Head of caudate nucleus (tissue), 42 donors: ENCODE data around the gene GSC2.

Experiments used
- DNase-seq, 42 donors: peaks; one replicate each; pipeline versions ENCODE4 v3.0.0 to v3.0.0-alpha.2; 2020 to 2021; ENCODE audit warnings: mixed read lengths in 7 of 42
- intact Hi-C: fragments of 100-400 bp; cut with DNase I; formaldehyde crosslinking; loops from one replicate; pipeline ENCODE4 v1.15.0; 2022

The GSC2 gene

DNA sequence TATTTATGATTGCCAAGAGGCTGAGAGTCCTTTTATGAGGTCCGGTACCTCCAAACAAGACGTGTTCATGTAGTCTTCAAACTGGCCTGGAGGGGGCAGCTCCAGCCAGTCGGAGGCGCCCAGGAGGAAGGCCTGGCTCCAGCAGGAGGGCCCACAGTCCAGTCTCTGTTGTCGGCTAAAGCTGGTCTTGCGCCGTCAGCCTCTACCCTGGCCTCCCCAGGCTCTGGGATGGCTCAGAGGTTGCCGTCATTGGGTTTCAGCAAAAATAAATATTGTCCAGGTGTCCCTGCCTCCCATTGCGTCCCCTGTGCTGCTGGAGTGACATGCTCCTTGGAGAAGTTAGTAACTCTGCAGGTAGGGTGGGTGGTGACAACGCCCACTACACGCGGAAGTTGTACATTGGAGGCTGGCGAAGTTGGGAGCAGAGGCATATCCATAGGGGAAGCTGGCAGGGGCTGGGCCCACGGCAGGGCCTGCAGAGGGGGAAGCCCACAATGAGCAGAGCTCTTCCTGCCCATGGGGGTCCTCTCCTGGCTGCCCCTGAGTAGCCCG lies 29.5 kb upstream of the GSC2 start:
- DNase-seq = peak; percentile 59 to 92 (median 80)
- intact Hi-C loops = loop anchor here (2.0 to 5.0 kb wide), 3 partner anchors 37 to 253 kb away; partner anchors contain the start of genes ESS2, HIRA and MRPL40

DNA sequence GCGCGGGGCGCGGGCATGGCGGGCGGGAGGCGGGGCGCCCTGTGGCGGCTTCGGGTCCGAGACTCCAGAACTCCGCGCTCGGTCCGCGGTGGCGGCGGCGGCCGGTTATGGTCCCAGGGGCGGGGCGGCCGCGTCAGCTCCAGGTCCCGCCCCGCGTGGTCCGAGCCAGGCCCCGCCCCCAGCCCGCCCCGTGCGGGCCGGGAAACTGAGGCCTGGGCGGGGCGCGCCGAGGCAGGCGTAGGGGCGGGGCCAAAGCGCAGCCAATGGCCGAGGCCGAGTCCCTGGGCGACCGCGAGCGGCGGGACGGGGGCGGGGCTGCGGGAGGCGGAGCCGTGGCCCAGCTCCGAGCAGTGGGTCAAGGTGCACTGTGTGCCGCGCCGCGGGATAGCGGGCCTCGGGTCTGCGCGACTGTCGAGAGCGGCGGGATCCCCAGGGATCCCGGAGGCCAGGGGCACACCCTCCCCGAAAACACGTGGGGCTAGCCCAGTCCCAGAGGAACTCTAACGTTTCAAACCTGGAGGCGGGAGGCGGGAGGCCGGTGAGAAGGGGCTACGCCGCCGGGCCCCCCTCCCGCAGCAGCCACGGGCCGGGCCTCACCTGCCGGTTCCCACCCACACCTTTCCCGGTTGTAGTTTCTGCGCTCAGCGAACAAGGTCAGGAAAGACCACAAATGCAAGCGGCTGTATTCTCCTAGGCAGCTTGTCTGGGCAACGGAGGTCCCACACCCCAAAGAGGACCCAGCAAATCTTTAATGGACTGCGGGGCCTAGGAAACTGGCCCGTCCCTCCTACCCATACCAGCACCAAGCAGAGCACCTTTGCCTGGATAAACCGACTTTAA lies 28.8 kb upstream of the GSC2 start, which contains the start of gene SLC25A1:
Gene SLC25A1 (minus strand): TSS at position 80 of the 840 bp plus-strand sequence. CDS start 63 bp downstream, at position 17.
- DNase-seq = peak; percentile 80 to 97 (median 94)
- intact Hi-C loops = loop anchor here (2.0 to 5.0 kb wide), 3 partner anchors 37 to 253 kb away; partner anchors contain the start of genes ESS2, HIRA and MRPL40

GRCh38 chr22:19178065-19178656 lies 28.1 kb upstream of the GSC2 start:
- intact Hi-C loops = loop anchor here (2.0 to 5.0 kb wide), 3 partner anchors 36 to 254 kb away; partner anchors contain the start of genes ESS2, HIRA and MRPL40
- DNase-seq = peak in 31 of 42 donors; percentile 8 to 70 (median 44)

DNA sequence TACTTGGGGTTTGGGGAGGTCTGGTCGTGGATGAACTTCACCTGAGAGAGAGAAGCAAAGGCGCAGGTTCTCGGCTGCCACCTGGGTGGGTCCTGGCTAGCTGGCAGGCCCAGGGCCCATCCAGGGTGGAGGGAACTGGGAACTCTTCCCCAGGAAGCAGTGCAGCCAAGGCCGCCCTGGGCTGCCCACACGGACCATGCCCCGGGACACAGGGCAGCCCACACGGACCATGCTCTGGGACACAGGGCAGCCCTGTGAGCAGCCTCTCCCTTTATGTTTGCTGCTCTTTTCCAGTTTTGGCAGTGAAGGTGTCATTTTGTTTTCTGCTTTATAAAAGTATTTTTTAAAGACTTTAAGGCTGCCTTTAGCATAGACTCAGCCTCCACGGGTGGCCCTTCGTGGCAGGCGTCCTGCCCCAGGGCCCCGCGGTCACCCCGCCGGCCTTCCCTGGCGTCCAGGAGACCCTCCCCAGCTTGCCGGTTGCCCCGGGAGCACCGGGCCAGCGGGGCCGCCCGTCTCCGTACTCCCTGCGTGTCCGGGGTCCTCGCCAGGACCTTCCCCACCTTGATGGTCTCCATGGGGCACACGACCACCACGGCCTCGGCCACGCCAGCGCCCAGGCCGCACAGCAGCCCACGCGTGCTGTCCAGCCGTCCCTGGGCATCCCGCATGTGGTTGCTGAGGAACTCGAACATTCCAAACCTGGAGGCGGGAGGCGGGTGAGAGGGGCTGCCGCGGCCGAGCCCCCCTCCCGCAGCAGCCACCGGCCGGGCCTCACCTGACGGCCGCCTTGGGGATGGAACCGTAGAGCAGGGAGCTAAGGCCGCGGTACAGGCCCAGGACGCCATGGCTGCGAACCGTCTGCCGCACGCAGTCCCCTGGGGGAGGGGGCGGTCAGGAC lies 27.3 kb upstream of the GSC2 start:
- intact Hi-C loops = loop anchor here (2.0 to 5.0 kb wide), 3 partner anchors 35 to 255 kb away; partner anchors contain the start of genes ESS2, HIRA and MRPL40
- peak in 2 of 42 donors; percentile 20 to 21 for DNase-seq

DNA sequence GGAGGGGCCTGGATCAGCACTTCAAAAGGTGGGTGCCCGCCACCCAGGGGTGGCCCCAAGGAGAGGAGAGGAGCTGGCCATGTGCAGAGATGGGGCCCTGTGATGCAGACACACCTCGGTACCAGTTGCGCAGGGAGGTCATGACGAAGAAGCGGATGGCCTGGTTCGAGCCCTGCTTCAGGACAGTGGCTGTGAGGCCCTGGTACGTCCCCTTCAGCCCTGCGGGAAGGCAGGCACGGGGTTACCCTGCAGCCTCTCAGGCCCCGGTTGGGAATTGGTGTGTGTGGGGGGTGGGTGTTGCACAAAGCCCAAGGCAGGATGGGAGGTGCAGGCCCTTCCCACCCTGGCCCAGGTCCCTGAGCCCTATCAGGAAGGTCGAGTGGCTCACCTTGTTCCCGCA lies 26.6 kb upstream of the GSC2 start:
- intact Hi-C loops = loop anchor here (5.0 kb wide), 2 partner anchors 34 to 256 kb away; partner anchors contain the start of genes ESS2, HIRA and MRPL40
- DNase-seq = no peak

- no peak for DNase-seq
- intact Hi-C loops = loop anchor here (5.0 kb wide), 2 partner anchors 34 to 256 kb away; partner anchors contain the start of genes ESS2, HIRA and MRPL40
Measured at GRCh38 chr22:19176175-19176643, 26.1 kb upstream of the GSC2 start.

DNA sequence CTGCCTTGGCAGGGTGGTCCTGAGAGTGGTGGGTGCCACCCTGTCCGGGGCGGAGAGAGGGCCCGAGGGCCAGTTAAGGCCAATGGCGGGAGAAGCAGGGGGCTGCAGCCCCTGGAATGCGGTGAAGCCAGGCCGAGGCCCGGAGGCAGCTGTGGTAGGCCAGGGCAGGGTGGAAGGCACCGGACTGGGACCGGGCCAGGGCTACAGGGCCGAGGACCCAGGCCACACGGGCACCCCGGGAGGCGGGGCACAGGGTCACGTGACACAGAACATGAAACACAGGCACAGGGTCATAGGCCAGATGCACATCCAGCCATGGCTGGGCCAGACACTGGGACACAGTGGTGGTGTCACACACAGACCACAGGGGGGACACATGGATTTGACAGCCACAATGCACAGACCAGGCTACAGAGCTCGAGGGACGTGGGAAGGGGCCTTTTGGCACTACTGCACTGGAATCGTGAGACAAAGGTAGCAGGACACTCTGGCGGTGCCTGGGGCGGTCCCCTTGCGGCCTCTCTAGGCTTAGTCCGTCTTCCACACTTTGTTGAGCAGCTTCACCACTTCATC lies 25.6 kb upstream of the GSC2 start:
- DNase-seq = no peak
- intact Hi-C loops = loop anchor here (5.0 kb wide), 2 partner anchors 33 to 257 kb away; partner anchors contain the start of genes ESS2, HIRA and MRPL40

- no peak for DNase-seq
Measured at GRCh38 chr22:19175026-19175601, 25.0 kb upstream of the GSC2 start.

GRCh38 chr22:19174106-19175025 lies 24.3 kb upstream of the GSC2 start:
- peak in 2 of 42 donors; percentile 28 to 31 for DNase-seq

More at GRCh38 chr22:19175026-19175601, 25.0 kb upstream of the GSC2 start:
- intact Hi-C loops = loop anchor here (5.0 kb wide), 2 partner anchors 33 to 257 kb away; partner anchors contain the start of genes ESS2, HIRA and MRPL40

GRCh38 chr22:19173047-19174035 lies 23.2 kb upstream of the GSC2 start:
- intact Hi-C loops = no loop called here
- no peak for DNase-seq

More at GRCh38 chr22:19174106-19175025, 24.3 kb upstream of the GSC2 start:
- intact Hi-C loops = loop anchor here (5.0 kb wide), 2 partner anchors 32 to 258 kb away; partner anchors contain the start of genes ESS2, HIRA and MRPL40

DNA sequence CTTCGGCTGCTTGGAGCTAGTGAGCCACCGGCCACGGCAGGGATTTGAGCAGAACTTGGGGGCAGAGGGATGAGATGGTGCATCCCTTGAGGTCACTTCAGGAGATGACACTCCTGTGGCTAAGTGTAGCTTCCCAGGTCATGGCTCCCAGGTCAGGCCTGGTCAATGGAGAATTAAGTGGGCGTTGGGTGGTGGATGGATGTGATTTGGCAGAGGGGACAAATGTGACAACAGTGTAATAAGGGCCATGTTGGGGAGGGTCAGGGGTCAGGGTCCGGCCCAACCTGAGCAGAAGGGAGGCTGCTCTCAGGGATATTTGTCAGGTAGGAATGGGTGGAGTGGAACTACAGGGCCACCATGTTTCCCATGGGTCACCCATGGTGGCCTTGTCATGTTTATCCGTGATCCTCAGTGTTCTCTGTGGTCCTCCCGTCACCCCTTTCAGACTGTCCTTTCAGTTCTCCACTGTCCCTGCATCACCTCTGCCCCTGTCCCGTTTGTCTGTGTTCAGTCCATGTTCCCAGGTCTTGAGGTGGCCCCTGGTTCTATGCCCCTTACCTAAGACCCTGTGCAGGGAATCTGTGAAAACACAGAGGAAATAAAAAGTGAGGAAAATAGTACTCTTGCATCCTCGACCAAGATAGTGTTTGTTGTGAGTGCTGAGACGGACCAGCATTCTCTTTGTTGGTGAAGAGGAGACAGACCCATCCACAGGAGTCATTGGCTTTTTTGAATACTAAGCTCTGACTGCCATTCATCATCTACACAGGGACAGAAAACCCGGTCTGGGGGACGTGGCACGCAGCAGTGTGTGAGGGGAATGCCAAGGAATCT lies 22.3 kb upstream of the GSC2 start:
- intact Hi-C loops = no loop called here
- no peak for DNase-seq

DNA sequence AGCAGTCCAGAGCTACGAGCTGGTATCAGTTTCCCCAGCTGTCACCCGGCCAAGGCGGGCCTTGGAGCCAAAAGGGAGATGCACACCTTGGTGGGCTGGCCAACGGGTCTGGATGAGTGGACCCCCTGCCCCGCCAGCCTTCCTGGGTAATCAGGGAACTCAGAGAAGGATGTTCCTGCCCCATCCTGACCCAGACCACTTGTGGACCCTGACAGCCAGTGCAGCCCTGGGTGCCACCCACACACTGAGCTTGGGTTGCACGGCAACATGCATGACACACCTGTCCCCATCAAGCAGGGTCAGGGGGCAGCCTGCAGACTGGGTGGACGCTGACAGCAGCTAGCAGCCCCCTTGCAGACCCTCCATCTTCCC lies 19.8 kb upstream of the GSC2 start:
- intact Hi-C loops = no loop called here
- no peak for DNase-seq

- intact Hi-C loops = no loop called here
- DNase-seq = no peak
Measured at GRCh38 chr22:19169002-19169946, 19.2 kb upstream of the GSC2 start.
